GM12864 (cell line): ENCODE data around the gene PRUNE1.

Experiments
- DNase-seq: peaks from one replicate; pipeline ENCODE4 v3.0.0-alpha.2; 2011; ENCODE audit warnings: low read depth
- H3K4me3 ChIP-seq: 2 replicates; pipeline ENCODE4 v1.5.1; 2011; ENCODE audit warnings: mild to moderate bottlenecking, low read depth, low read length, control low read depth
- TF ChIP-seq, protein P1 (sequence below): IDR thresholded peaks from 2 replicates; pipeline ENCODE4 v1.5.1; 2011; ENCODE audit warnings: low read depth, mild to moderate bottlenecking, moderate library complexity, low read length, control low read depth, inconsistent platforms; ENCODE audit errors: missing control alignments

PRUNE1 gene

GRCh38 chr1:151008244-151009205 is at the start of gene PRUNE1:
PRUNE1 (plus strand) TSS chr1:151008449; CDS start chr1:151008633, 184 bp downstream.
- TF ChIP-seq, protein P1, sequence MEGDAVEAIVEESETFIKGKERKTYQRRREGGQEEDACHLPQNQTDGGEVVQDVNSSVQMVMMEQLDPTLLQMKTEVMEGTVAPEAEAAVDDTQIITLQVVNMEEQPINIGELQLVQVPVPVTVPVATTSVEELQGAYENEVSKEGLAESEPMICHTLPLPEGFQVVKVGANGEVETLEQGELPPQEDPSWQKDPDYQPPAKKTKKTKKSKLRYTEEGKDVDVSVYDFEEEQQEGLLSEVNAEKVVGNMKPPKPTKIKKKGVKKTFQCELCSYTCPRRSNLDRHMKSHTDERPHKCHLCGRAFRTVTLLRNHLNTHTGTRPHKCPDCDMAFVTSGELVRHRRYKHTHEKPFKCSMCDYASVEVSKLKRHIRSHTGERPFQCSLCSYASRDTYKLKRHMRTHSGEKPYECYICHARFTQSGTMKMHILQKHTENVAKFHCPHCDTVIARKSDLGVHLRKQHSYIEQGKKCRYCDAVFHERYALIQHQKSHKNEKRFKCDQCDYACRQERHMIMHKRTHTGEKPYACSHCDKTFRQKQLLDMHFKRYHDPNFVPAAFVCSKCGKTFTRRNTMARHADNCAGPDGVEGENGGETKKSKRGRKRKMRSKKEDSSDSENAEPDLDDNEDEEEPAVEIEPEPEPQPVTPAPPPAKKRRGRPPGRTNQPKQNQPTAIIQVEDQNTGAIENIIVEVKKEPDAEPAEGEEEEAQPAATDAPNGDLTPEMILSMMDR, result no peak
- DNase-seq, result peak; percentile 82
- H3K4me3 ChIP-seq, result peak within 1 kb of the TSS; percentile 85

- TF ChIP-seq, protein P1, result no peak
- DNase-seq, result no peak
- H3K4me3 ChIP-seq, result no peak overlapping the region
These were observed 47.6 kb upstream of the PRUNE1 start for GRCh38 chr1:150960646-150961045.

- no peak for DNase-seq
- TF ChIP-seq, protein P1, result no peak
- H3K4me3 ChIP-seq, result no peak overlapping the region
These were observed 46.5 kb upstream of the PRUNE1 start for GRCh38 chr1:150961756-150962155.

DNA sequence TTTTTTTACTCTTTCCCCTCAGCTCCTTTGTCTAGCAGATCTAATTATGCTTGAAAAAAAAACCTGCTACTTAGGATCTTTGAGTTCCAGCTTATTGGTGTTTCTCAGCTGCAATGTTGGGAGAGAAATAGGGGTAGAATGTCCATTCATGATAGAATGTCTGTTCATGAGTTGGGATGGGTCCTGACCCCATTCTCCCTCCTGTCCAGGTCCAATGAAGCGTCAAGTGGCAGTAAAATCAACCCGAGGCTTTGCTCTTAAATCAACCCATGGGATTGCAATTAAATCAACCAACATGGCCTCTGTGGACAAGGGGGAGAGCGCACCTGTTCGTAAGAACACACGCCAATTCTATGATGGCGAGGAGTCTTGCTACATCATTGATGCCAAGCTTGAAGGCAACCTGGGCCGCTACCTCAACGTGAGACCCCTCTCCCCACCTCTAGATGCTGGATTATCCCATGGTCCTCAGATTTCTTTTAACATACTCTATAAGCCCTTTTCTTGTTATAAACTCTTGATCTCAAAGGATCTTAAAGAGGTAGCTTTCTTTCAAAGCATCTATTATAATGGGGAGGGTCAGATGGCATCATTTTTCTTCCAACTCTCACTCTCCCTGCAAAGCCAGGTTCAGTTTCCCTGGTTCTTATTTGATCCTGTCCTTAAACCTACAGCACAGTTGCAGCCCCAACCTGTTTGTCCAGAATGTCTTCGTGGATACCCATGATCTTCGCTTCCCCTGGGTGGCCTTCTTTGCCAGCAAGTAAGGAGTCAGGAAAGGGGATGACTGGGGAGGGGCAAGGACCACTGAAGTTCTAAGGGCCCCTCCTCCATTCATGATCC is 44.7 kb upstream of the PRUNE1 start:
- no peak for DNase-seq
- no peak overlapping the region for H3K4me3 ChIP-seq
- TF ChIP-seq, protein P1, result no peak

DNA sequence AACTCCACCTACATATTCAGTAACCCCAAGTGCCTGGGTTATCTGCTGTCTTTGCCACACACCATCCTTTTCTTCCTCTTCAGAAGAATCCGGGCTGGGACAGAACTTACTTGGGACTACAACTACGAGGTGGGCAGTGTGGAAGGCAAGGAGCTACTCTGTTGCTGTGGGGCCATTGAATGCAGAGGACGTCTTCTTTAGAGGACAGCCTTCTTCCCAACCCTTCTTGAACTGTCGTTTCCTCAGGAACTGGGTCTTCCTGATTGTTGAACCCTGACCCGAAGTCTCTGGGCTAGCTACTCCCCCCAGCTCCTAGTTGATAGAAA is 44.1 kb upstream of the PRUNE1 start:
- TF ChIP-seq, protein P1, result no peak
- H3K4me3 ChIP-seq, result no peak overlapping the region
- DNase-seq, result no peak

GRCh38 chr1:150965605-150966004 is 42.6 kb upstream of the PRUNE1 start:
- TF ChIP-seq, protein P1, result no peak
- no peak for DNase-seq
- no peak overlapping the region for H3K4me3 ChIP-seq
